ENCODE data around the gene CFC1.
"Not testable (repeated sequence)": the region's sequence is repeated elsewhere in the genome, so short reads cannot be mapped to it uniquely, and the experiment has no call there.

The CFC1 gene

DNA sequence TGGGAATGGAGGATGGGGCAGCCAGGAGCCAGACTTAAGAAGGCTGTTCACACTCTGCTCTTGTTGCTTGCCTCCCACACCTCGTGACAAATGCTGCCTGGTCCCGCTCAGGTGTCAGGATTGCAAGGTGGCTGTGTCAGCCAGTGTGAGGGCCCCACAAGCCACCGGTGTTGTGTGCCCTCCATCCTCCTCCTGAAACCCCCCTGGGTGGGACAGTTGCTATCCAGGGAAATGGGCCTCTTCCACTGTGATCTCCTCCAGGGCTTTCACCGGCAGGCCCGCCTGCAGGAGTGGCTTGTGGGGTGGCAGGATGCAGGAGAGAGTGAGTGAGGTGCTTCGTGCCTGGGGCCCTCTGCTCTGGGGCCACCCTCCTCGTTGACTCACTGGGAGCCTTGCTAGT lies 16.4 kb downstream of the CFC1 start:
- not testable (repeated sequence) for FAIRE-seq

DNA sequence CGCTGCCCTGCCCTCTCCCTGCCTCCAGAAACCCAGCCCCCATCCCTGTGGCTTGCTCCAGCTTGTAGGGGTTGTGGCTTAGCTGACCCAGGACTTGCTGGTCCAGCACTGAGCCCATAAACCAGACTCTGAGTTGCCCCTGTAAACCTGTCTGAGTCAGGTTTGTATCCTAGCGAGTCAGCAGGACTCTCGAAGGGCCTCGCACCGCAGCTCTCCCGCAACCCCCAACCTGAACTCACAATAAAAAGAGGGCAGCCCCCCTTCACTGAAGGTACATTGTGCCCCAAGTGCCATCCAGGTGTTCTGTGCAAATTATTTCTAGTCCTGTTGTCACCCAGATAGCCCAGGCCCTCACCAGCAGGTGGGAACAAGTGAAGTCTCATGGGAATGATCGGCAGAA lies 17.9 kb downstream of the CFC1 start:
- not testable (repeated sequence) for FAIRE-seq

DNA sequence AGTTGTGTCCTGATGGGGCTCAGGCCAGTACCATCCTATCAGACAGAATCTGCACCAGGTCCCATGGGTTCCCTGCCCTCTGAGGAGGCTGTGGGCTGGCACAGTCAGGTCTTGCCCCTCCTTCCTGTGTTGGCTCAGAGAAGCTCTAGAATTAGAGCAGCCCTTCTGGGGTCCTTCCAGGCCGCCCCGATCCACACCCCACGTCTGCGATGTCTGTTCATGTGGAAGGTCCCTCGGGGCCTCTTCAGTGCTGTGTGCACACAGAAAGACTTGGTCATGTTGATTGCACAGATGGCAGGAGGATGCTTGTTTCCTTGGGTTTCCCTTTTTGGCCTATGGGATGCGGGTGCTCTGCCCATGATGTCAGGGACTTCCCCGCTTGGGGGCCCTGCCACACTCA lies 20.3 kb downstream of the CFC1 start:
- FAIRE-seq = not testable (repeated sequence)

DNA sequence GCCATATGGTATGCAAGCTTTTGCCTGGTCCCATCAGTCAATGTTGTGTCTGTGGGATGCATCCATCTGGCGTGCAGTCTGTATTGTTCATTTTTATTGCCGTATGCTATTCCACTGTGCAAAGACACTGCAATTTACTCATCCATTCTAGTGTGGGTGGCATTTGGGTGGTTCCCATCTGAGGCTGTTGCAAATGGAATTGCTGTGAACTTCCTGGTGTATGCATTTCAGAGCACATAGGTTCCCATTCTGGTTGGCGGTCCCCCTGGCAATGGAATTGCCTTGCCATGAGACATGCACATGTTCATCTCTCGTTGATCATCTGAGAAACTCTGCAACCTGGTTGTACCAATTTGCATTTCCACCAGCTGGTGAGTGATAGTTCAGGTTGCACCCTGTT lies 21.8 kb downstream of the CFC1 start:
- not testable (repeated sequence) for FAIRE-seq

DNA sequence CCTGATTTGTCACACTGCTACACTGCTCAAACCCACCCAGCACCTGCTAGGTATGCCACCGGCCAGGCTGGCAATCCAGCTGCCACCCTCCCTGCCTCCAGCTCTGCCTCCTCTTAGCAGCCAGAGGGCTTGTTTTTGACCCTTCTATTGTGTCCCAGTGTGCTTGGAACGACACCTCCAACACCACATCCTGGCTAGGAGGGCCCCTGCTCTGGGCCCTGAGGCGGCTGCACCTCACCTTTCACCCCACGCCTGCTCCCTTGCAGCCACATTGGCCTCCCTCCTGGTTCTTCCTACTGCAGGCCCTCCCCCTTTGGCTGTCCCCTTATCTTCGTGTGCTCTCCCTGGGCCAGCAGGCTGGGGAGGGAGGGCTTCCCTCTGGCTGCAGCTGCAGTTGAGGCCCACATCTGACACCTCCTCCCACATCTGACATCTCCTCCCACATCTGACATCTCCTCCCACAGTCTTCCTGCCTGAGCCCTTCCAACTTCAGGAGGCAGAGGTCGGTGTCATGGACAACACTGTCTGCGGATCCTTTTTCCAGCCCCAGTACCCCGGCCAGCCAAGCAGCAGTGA lies 23.1 kb downstream of the CFC1 start:
- not testable (repeated sequence) for FAIRE-seq

DNA sequence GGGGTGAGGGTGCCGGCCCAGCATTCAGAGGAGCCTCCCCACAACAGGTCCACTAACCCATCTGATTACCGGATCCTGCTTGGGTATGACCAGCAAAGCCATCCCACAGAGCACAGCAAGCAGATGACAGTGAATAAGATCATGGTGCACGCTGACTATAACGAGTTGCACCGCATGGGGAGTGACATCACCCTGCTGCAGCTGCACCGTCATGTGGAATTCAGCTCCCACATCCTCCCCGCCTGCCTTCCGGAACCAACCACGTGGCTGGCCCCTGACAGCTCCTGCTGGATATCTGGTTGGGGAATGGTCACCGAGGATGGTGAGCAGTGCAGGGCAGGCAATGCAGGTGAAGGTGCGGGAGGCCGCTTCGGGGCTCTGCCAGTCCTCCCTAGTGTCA lies 25.1 kb downstream of the CFC1 start:
- not testable (repeated sequence) for FAIRE-seq

DNA sequence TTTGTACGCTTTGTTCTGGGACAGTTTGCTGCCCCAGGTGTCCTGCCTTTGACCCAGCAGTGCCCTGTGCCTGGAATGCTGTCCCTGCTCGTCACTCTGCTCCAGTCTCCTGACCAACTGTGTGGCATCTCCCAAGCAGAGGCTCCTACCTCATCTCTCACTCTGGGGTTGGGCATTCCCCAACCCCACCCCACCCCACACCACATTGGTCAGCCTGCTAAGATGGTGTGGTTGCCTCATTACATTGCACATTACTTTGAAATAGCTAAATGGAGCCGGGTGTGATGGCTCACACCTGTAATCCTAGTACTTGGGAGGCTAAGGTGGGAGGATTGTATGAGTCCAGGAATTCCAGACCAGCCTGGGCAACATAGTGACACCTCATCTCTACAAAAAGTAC lies 27.4 kb downstream of the CFC1 start:
- FAIRE-seq = not testable (repeated sequence)

DNA sequence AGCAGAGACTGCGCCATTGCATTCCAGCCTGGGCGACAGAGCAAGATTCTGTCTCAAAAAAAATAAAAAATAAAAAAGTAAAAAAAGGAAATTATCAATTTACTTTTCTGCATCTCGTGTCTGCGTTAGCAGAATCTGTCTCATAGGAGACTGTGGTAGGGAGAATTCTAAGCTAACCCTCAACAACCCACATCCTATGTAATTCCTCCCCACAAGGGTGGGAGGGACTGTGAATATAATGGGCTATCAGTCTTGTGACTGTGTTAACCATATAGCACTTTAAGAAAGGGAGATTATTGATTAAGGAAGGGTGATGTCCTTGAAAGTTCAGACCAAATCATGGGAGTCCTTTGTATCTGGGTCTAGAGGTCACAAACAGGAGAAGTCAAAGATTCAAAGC lies 33.2 kb downstream of the CFC1 start:
- not testable (repeated sequence) for FAIRE-seq

DNA sequence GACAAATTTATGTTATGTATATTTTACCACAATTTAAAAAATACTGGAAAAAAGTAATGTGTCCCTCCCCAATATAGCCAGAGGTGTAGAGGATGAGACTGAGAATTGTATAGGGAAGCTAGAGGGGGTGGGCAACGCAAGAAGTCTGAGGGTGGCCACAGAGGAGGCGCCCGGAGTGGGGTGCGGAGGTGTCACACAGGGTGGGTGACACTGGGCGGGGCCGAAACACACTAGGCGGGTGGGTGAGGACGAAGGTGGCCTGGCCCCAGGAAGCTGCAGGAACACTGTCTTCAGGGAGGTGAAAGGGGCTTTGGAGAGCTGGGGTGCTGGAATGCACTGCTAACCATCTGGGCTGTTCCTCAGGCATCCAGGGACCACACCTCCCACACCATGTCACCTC lies 42.9 kb downstream of the CFC1 start:
- not testable (repeated sequence) for FAIRE-seq

DNA sequence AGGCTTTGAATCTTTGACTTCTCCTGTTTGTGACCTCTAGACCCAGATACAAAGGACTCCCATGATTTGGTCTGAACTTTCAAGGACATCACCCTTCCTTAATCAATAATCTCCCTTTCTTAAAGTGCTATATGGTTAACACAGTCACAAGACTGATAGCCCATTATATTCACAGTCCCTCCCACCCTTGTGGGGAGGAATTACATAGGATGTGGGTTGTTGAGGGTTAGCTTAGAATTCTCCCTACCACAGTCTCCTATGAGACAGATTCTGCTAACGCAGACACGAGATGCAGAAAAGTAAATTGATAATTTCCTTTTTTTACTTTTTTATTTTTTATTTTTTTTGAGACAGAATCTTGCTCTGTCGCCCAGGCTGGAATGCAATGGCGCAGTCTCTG lies 45.2 kb downstream of the CFC1 start:
- not testable (repeated sequence) for FAIRE-seq

DNA sequence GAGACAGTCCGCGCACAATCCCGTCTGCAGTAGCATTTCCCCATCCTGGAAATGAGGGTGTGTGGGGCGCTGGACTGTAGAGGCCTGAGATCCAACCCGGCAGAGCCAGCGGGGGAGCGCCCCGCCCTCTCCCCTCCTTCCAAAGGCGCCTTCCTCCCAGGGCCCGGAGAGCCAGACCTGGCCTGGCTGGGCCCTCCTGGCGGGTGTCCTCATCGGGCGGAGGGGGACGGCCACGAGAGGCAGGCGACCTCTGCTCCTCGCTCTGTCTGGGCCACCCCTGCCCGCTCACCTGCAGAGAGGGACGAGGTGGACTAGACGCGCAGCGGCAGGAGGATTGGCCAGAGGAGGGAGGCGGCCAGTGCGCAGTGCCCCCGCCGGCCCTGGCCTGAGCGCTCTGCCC lies 49.9 kb downstream of the CFC1 start:
- FAIRE-seq = not testable (repeated sequence)

DNA sequence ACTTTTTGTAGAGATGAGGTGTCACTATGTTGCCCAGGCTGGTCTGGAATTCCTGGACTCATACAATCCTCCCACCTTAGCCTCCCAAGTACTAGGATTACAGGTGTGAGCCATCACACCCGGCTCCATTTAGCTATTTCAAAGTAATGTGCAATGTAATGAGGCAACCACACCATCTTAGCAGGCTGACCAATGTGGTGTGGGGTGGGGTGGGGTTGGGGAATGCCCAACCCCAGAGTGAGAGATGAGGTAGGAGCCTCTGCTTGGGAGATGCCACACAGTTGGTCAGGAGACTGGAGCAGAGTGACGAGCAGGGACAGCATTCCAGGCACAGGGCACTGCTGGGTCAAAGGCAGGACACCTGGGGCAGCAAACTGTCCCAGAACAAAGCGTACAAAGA lies 51.0 kb downstream of the CFC1 start:
- FAIRE-seq = not testable (repeated sequence)

DNA sequence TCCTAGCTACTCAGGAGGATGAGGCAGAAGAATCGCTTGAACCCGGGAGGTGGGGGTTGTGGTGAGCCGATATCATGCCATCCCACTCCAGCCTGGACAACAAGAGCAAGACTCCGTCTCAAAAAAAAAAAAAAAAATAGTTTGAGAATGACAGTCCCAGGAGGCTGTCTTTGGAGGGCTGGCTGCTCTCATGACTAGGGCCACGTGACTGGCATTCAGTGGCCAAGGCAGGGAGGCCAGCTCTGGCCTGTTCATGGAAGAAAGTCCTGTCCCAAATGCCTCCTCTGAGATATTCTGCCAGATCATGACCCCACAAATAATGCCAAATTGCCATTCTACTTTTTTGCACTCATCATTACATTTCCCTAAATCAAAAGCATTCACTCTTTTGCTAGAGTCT lies 54.4 kb downstream of the CFC1 start:
- not testable (repeated sequence) for FAIRE-seq

DNA sequence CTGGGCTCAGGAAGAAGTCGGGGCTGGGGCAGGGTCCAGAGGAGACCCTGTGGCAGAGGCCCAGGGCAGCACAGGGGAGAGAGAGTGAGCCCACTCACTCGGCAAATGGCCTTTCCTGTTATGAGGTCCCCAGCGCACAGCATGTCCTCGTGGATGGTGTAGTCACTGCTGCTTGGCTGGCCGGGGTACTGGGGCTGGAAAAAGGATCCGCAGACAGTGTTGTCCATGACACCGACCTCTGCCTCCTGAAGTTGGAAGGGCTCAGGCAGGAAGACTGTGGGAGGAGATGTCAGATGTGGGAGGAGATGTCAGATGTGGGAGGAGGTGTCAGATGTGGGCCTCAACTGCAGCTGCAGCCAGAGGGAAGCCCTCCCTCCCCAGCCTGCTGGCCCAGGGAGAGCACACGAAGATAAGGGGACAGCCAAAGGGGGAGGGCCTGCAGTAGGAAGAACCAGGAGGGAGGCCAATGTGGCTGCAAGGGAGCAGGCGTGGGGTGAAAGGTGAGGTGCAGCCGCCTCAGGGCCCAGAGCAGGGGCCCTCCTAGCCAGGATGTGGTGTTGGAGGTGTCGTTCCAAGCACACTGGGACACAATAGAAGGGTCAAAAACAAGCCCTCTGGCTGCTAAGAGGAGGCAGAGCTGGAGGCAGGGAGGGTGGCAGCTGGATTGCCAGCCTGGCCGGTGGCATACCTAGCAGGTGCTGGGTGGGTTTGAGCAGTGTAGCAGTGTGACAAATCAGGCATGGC lies 55.4 kb downstream of the CFC1 start:
- FAIRE-seq = not testable (repeated sequence)

DNA sequence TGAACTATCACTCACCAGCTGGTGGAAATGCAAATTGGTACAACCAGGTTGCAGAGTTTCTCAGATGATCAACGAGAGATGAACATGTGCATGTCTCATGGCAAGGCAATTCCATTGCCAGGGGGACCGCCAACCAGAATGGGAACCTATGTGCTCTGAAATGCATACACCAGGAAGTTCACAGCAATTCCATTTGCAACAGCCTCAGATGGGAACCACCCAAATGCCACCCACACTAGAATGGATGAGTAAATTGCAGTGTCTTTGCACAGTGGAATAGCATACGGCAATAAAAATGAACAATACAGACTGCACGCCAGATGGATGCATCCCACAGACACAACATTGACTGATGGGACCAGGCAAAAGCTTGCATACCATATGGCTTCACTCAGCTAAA lies 56.6 kb downstream of the CFC1 start:
- not testable (repeated sequence) for FAIRE-seq

All from TTC549 (cell line).